K562 (cell line): ENCODE results near the gene ACOT4.

ENCODE experiments used
- CCAR2 ChIP-seq: fragments of 200-400 bp; formaldehyde crosslinking; IDR thresholded peaks from 2 replicates; pipeline ENCODE4 v1.6.1; 2017; ENCODE audit warnings: mild to moderate bottlenecking, low read depth, low read length
- HSF4 ChIP-seq: fragments of 250-450 bp; sonication (Bioruptor Pico); IDR thresholded peaks from 2 replicates; pipeline ENCODE4 v2.1.2; 2022; ENCODE audit warnings: mild to moderate bottlenecking, moderate library complexity, borderline replicate concordance
- SMARCC2 ChIP-seq: fragments of 450-650 bp; IDR thresholded peaks from 2 replicates; pipeline ENCODE4 v1.6.1; 2017; ENCODE audit warnings: antibody characterized with exemption, moderate library complexity, mild to moderate bottlenecking, low read depth
- ZNF12 ChIP-seq: sonication (generic); formaldehyde crosslinking; IDR thresholded peaks from 2 replicates; pipeline ENCODE4 v1.4.0; 2020; ENCODE audit warnings: mild to moderate bottlenecking, missing genetic modification reagents

- TF ChIP-seq HSF4 (CRISPR knock-in tag) (no peak), SMARCC2 (no peak), CCAR2 (no peak), ZNF12 (CRISPR knock-in tag) (no peak)
These were observed 46.2 kb downstream of the ACOT4 start for GRCh38 chr14:73637830-73638229.
